ENCODE measurements around the gene TBXA2R.

The TBXA2R gene

GRCh38 chr19:3636506-3636905, 29.8 kb upstream of the TBXA2R start:
- Histone ChIP-seq H3K9me3 (replicated peaks; ENCODE audit: insufficient read depth, low read length) (no peaks in the 10 kb centered on the region), H3K27me3 (replicated peaks; ENCODE audit: insufficient read depth, low read length) (no peaks in the 10 kb centered on the region), H3F3A (ENCODE audit: insufficient read depth, low read length) (no peaks in the 10 kb centered on the region), H3K36me3 (replicated peaks; ENCODE audit: insufficient read depth, low read length) (no peaks in the 10 kb centered on the region), H3K9ac (ENCODE audit: low read length) (no peak overlapping the region), H3K4me2 (ENCODE audit: low read depth, low read length) (no peak overlapping the region), H3K4me1 (ENCODE audit: low read length) (no peaks in the 10 kb centered on the region), H3K27ac (ENCODE audit: low read length) (no peak overlapping the region), H4K20me1 (ENCODE audit: insufficient read depth, low read length) (no peaks in the 10 kb centered on the region), H3K9me2 (replicated peaks; ENCODE audit: insufficient read depth, low read length) (no peaks in the 10 kb centered on the region), H3K79me2 (ENCODE audit: low read length) (no peaks in the 10 kb centered on the region), H2AFZ (ENCODE audit: low read length) (no peak overlapping the region), H3K4me3 (ENCODE audit: low read length) (no peak overlapping the region)
- no peak for DNase-seq
- TF ChIP-seq EZH2phosphoT487 (IDR thresholded peaks at IDR 0.05; ENCODE audit: low read length), result no peak

GRCh38 chr19:3634496-3635045, 27.9 kb upstream of the TBXA2R start:
- Histone ChIP-seq H3K36me3 (replicated peaks; ENCODE audit: insufficient read depth, low read length) (no peaks in the 10 kb centered on the region), H3K9me3 (replicated peaks; ENCODE audit: insufficient read depth, low read length) (no peaks in the 10 kb centered on the region), H3K27me3 (replicated peaks; ENCODE audit: insufficient read depth, low read length) (no peaks in the 10 kb centered on the region), H3K4me2 (ENCODE audit: low read depth, low read length) (no peak overlapping the region), H3F3A (ENCODE audit: insufficient read depth, low read length) (no peaks in the 10 kb centered on the region), H3K9me2 (replicated peaks; ENCODE audit: insufficient read depth, low read length) (no peaks in the 10 kb centered on the region), H4K20me1 (ENCODE audit: insufficient read depth, low read length) (no peaks in the 10 kb centered on the region), H2AFZ (ENCODE audit: low read length) (no peak overlapping the region), H3K27ac (ENCODE audit: low read length) (no peak overlapping the region), H3K9ac (ENCODE audit: low read length) (no peak overlapping the region), H3K79me2 (ENCODE audit: low read length) (no peaks in the 10 kb centered on the region), H3K4me3 (ENCODE audit: low read length) (no peak overlapping the region), H3K4me1 (ENCODE audit: low read length) (no peaks in the 10 kb centered on the region)
- no peak for DNase-seq
- TF ChIP-seq CTCF (IDR thresholded peaks at IDR 0.05; ENCODE audit: low read length), result no peak
- no peak for TF ChIP-seq EZH2 (optimal IDR thresholded peaks at IDR 0.05; ENCODE audit: low read depth, low read length)
- TF ChIP-seq EZH2phosphoT487 (IDR thresholded peaks at IDR 0.05; ENCODE audit: low read length), result no peak

GRCh38 chr19:3633559-3633988, 26.9 kb upstream of the TBXA2R start:
- TF ChIP-seq CTCF (IDR thresholded peaks at IDR 0.05; ENCODE audit: low read length), result no peak
- no peak for TF ChIP-seq EZH2phosphoT487 (IDR thresholded peaks at IDR 0.05; ENCODE audit: low read length)
- no peak overlapping the region for H3K9ac ChIP-seq (ENCODE audit: low read length)
- H3K79me2 ChIP-seq (ENCODE audit: low read length), result no peaks in the 10 kb centered on the region
- H3K4me2 ChIP-seq (ENCODE audit: low read depth, low read length), result no peak overlapping the region
- H4K20me1 ChIP-seq (ENCODE audit: insufficient read depth, low read length), result no peaks in the 10 kb centered on the region
- H3K27ac ChIP-seq (ENCODE audit: low read length), result no peak overlapping the region
- no peak overlapping the region for H2AFZ ChIP-seq (ENCODE audit: low read length)
- H3F3A ChIP-seq (ENCODE audit: insufficient read depth, low read length), result no peaks in the 10 kb centered on the region
- no peak for DNase-seq
- no peaks in the 10 kb centered on the region for H3K36me3 ChIP-seq (replicated peaks; ENCODE audit: insufficient read depth, low read length)
- no peaks in the 10 kb centered on the region for H3K9me3 ChIP-seq (replicated peaks; ENCODE audit: insufficient read depth, low read length)
- H3K27me3 ChIP-seq (replicated peaks; ENCODE audit: insufficient read depth, low read length), result no peaks in the 10 kb centered on the region
- no peaks in the 10 kb centered on the region for H3K4me1 ChIP-seq (ENCODE audit: low read length)
- no peak overlapping the region for H3K4me3 ChIP-seq (ENCODE audit: low read length)
- no peaks in the 10 kb centered on the region for H3K9me2 ChIP-seq (replicated peaks; ENCODE audit: insufficient read depth, low read length)

- Histone ChIP-seq H3K9ac (ENCODE audit: low read length) (no peak overlapping the region), H3K36me3 (replicated peaks; ENCODE audit: insufficient read depth, low read length) (no peaks in the 10 kb centered on the region), H3K4me3 (ENCODE audit: low read length) (no peak overlapping the region), H2AFZ (ENCODE audit: low read length) (no peak overlapping the region), H3F3A (ENCODE audit: insufficient read depth, low read length) (no peaks in the 10 kb centered on the region), H3K9me2 (replicated peaks; ENCODE audit: insufficient read depth, low read length) (no peaks in the 10 kb centered on the region), H3K27me3 (replicated peaks; ENCODE audit: insufficient read depth, low read length) (no peaks in the 10 kb centered on the region), H3K27ac (ENCODE audit: low read length) (no peak overlapping the region), H4K20me1 (ENCODE audit: insufficient read depth, low read length) (no peaks in the 10 kb centered on the region), H3K4me1 (ENCODE audit: low read length) (no peaks in the 10 kb centered on the region), H3K9me3 (replicated peaks; ENCODE audit: insufficient read depth, low read length) (no peaks in the 10 kb centered on the region), H3K79me2 (ENCODE audit: low read length) (no peaks in the 10 kb centered on the region), H3K4me2 (ENCODE audit: low read depth, low read length) (no peak overlapping the region)
- DNase-seq, result no peak
- no peak for TF ChIP-seq EZH2 (optimal IDR thresholded peaks at IDR 0.05; ENCODE audit: low read depth, low read length)
- no peak for TF ChIP-seq EZH2phosphoT487 (IDR thresholded peaks at IDR 0.05; ENCODE audit: low read length)
- no peak for TF ChIP-seq CTCF (IDR thresholded peaks at IDR 0.05; ENCODE audit: low read length)
Measured at GRCh38 chr19:3632739-3633558, 26.3 kb upstream of the TBXA2R start.
